ENCODE results near the gene VMA21. TPM values are rescaled to one million over a fixed set of nuclear protein-coding genes. Genes with fewer than 3 reads are reported as not detected.

VMA21 gene
- total and polyA plus RNA-seq, 2 donors (not counting 1 experiment from before 2014, with no cell fraction given), result 8.4 to 22.7 TPM

- H4K20me1 ChIP-seq (ENCODE audit: control insufficient read depth, insufficient read depth, low read length, poor library complexity, severe bottlenecking), result no peaks in the 10 kb centered on the region
- H3K4me3 Mint-ChIP-seq, result no peak overlapping the region
- intact Hi-C loops (cut with micrococcal nuclease), result no loop called here
- no peaks in the 10 kb centered on the region for H3K27me3 Mint-ChIP-seq
- H3K27me3 ChIP-seq (replicated peaks in 1 of 4; ENCODE audit: control extremely low read depth in 1 of 4, control insufficient read depth in 3 of 4, insufficient read depth in 4 of 4, low read length in 3 of 4), result no peaks in the 10 kb centered on the region
- ChIA-PET CTCF (no interaction called here), POLR2A (no interaction called here)
- H3K4me2 ChIP-seq (replicated peaks; ENCODE audit: low read depth, low read length, poor library complexity, severe bottlenecking), result no peak overlapping the region
- H3K4me1 ChIP-seq (ENCODE audit: control insufficient read depth in 2 of 2, insufficient read depth in 2 of 2, low read length in 2 of 2), result no peaks in the 10 kb centered on the region
- no peaks in the 10 kb centered on the region for H3K36me3 ChIP-seq (replicated peaks in 1 of 2; ENCODE audit: control extremely low read depth in 1 of 2, control insufficient read depth in 1 of 2, extremely low read depth in 1 of 2, insufficient read depth in 2 of 2, low read length in 1 of 2)
- no peak overlapping the region for H3K4me3 ChIP-seq (ENCODE audit: control extremely low read depth in 1 of 5, extremely low read depth in 1 of 5, insufficient read depth in 1 of 5, low read depth in 2 of 5, low read length in 4 of 5)
- H3K79me2 ChIP-seq (ENCODE audit: control insufficient read depth, insufficient read depth, low read length), result no peaks in the 10 kb centered on the region
- H3K9me3 Mint-ChIP-seq (ENCODE audit: insufficient read depth), result no peaks in the 10 kb centered on the region
- no peaks in the 10 kb centered on the region for H3K4me1 Mint-ChIP-seq
- ATAC-seq (ENCODE audit: low read depth) (no peak), DNase-seq (no peak)
- no CpG with 5 or more reads among the region's 1 CpG for WGBS (ENCODE audit: insufficient coverage)
- H3K9me3 ChIP-seq (ENCODE audit: control extremely low read depth in 1 of 3, control insufficient read depth in 2 of 3, insufficient read depth in 1 of 3, low read length in 2 of 3), result no peaks in the 10 kb centered on the region
- H3K27ac ChIP-seq (ENCODE audit: low read length in 2 of 2), result no peak overlapping the region
- no peak overlapping the region for H3K27ac Mint-ChIP-seq
- H2AFZ ChIP-seq (ENCODE audit: insufficient read depth, low read depth, low read length, poor library complexity, severe bottlenecking), result no peak overlapping the region
- TF ChIP-seq CTCF (IDR thresholded peaks at IDR 0.05) (no peak), EZH2 (IDR thresholded peaks at IDR 0.05; ENCODE audit: borderline replicate concordance, insufficient read depth, low read depth, low read length, poor library complexity, severe bottlenecking) (no peak)
- H3K9ac ChIP-seq (ENCODE audit: low read length), result no peak overlapping the region
Observed at GRCh38 chrX:151448509-151448908, 51.5 kb downstream of the VMA21 start.

GRCh38 chrX:151458824-151459223, 61.8 kb downstream of the VMA21 start:
- H3K4me3 Mint-ChIP-seq, result no peak overlapping the region
- no peaks in the 10 kb centered on the region for H3K9me3 ChIP-seq (ENCODE audit: control extremely low read depth in 1 of 3, control insufficient read depth in 2 of 3, insufficient read depth in 1 of 3, low read length in 2 of 3)
- H3K27me3 Mint-ChIP-seq, result no peaks in the 10 kb centered on the region
- intact Hi-C loops (cut with micrococcal nuclease), result no loop called here
- no peaks in the 10 kb centered on the region for H3K9me3 Mint-ChIP-seq (ENCODE audit: insufficient read depth)
- H3K27ac ChIP-seq (ENCODE audit: low read length in 2 of 2), result no peak overlapping the region
- DNase-seq, result no peak
- H3K9ac ChIP-seq (ENCODE audit: low read length), result no peak overlapping the region
- H3K27me3 ChIP-seq (replicated peaks in 1 of 4; ENCODE audit: control extremely low read depth in 1 of 4, control insufficient read depth in 3 of 4, insufficient read depth in 4 of 4, low read length in 3 of 4), result no peaks in the 10 kb centered on the region
- no peak overlapping the region for H3K4me3 ChIP-seq (ENCODE audit: control extremely low read depth in 1 of 5, extremely low read depth in 1 of 5, insufficient read depth in 1 of 5, low read depth in 2 of 5, low read length in 4 of 5)
- H2AFZ ChIP-seq (ENCODE audit: insufficient read depth, low read depth, low read length, poor library complexity, severe bottlenecking), result no peak overlapping the region
- H3K79me2 ChIP-seq (ENCODE audit: control insufficient read depth, insufficient read depth, low read length), result no peaks in the 10 kb centered on the region
- H4K20me1 ChIP-seq (ENCODE audit: control insufficient read depth, insufficient read depth, low read length, poor library complexity, severe bottlenecking), result no peaks in the 10 kb centered on the region
- no peak overlapping the region for H3K4me2 ChIP-seq (replicated peaks; ENCODE audit: low read depth, low read length, poor library complexity, severe bottlenecking)
- no CpG with 5 or more reads among the region's 1 CpG for WGBS (ENCODE audit: insufficient coverage)
- H3K27ac Mint-ChIP-seq, result no peak overlapping the region
- H3K4me1 ChIP-seq (ENCODE audit: control insufficient read depth in 2 of 2, insufficient read depth in 2 of 2, low read length in 2 of 2), result no peaks in the 10 kb centered on the region
- no peak for TF ChIP-seq CTCF (IDR thresholded peaks at IDR 0.05)
- TF ChIP-seq EZH2 (IDR thresholded peaks at IDR 0.05; ENCODE audit: borderline replicate concordance, insufficient read depth, low read depth, low read length, poor library complexity, severe bottlenecking), result no peak
- ChIA-PET POLR2A (no interaction called here), CTCF (no interaction called here)
- no peaks in the 10 kb centered on the region for H3K4me1 Mint-ChIP-seq
- no peak for ATAC-seq (ENCODE audit: low read depth)
- H3K36me3 ChIP-seq (replicated peaks in 1 of 2; ENCODE audit: control extremely low read depth in 1 of 2, control insufficient read depth in 1 of 2, extremely low read depth in 1 of 2, insufficient read depth in 2 of 2, low read length in 1 of 2), result no peaks in the 10 kb centered on the region

Other genes starting within 250 kb of the VMA21 start
- not detected in 2 replicates for gene GPR50, start 220.6 kb upstream of the VMA21 start, total RNA-seq
- gene GPR50, start 220.6 kb upstream of the VMA21 start, polyA plus RNA-seq, result not detected in 2 replicates
- gene PASD1, start 166.5 kb downstream of the VMA21 start, total RNA-seq, result not detected in 2 replicates
- not detected in 2 replicates for gene PASD1, start 166.5 kb downstream of the VMA21 start, polyA plus RNA-seq